Measurements from ENCODE around the gene PNMA1. TPM values are rescaled to one million over a fixed set of nuclear protein-coding genes. Genes with fewer than 3 reads are reported as not detected.

The PNMA1 gene
- total RNA-seq, 1 donor, result 27.9 TPM

GRCh38 chr14:73724696-73725095, 10.5 kb upstream of the PNMA1 start:
- DNase-seq (ENCODE audit: low read depth), result no peak
- TF ChIP-seq CTCF (IDR thresholded peaks at IDR 0.05; ENCODE audit: insufficient read depth, low read length), result no peak
- no peak overlapping the region for H3K4me3 ChIP-seq (ENCODE audit: low read depth, low read length)

DNA sequence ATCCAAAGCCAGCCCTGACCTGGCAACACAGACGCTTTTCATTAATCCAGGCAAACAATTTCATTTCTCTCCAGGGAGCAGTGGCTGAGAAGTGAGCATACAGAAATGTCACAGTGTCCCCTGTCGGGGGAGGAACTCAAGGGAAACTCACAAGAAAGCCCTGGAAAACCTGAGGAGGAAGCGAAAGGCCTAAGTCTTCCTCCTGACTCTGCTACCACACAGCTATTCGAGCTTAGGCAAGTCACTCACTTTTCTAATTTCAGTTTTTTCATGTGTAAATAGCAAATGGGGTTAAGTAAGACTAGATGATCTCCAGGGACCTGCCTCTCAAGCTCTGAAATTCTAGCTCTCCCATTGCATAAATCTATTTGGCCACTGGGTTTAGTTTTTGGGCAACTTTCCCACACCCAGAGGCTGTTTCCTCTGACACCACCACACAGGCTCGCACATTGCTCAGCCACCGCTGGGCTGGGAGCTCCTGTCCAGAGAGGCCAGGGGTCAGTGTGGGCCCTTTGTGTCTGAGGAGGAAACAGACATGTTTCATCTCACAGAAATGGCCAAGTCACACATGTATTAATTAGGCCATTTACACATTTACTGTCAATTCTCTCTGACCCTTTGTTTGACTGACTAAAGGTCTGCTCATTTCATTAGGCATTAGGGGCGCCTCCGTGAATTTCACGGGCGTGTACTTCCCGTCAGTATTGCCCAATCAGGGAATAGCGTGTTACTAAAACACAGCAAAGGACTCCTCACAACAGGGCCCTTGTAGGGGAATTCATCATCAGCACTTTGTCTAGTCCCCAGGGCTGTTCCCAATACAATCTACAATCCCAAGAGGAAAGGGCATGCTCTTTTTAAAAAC, 9.8 kb upstream of the PNMA1 start:
- DNase-seq (ENCODE audit: low read depth), result peak; percentile 100
- peak overlapping the region; percentile 44 for H3K4me3 ChIP-seq (ENCODE audit: low read depth, low read length)
- peak; percentile 27 for TF ChIP-seq CTCF (IDR thresholded peaks at IDR 0.05; ENCODE audit: insufficient read depth, low read length)

- H3K4me3 ChIP-seq (ENCODE audit: low read depth, low read length), result peak overlapping the region; percentile 44
- no peak for TF ChIP-seq CTCF (IDR thresholded peaks at IDR 0.05; ENCODE audit: insufficient read depth, low read length)
- peak; percentile 52 for DNase-seq (ENCODE audit: low read depth)
These were observed 9.2 kb upstream of the PNMA1 start for GRCh38 chr14:73723406-73723796.

- no peak overlapping the region for H3K4me3 ChIP-seq (ENCODE audit: low read depth, low read length)
- TF ChIP-seq CTCF (IDR thresholded peaks at IDR 0.05; ENCODE audit: insufficient read depth, low read length), result no peak
- no peak for DNase-seq (ENCODE audit: low read depth)
These were observed 8.4 kb upstream of the PNMA1 start for GRCh38 chr14:73722581-73722980.

DNA sequence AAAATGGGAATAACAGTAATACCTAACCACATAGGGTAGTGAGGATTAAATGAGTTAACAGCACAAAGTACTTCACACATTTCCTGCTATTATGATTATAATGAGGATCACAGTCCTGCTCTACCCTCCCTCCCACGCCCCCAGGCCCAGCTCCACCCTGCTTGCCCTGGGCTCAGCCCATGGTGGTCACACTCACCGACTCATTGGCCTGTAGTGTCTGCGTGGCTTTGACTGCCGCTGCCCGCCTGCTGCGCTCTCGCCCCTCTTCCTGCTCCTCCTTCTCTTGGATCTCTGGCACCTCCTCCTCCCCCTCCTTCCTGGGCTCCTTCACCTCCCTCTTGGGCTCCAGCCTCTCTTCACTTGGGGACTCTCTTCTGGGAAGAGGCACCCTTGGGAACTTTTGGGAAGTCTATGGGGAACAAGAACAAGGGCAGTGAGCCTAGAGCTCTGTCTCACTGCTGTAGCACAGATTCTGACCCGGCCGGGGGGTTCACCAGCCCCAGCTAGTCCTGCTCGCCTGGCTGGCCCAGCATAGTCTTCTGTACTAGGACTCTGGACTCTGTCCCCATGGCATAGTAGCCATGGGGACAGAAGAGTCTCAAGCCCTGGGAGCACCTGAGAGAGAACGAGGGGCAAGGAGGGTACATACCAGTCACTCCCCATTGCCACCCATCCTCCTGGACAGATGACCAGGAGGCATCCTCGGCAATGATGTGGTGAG, 7.1 kb upstream of the PNMA1 start:
- no peak for TF ChIP-seq CTCF (IDR thresholded peaks at IDR 0.05; ENCODE audit: insufficient read depth, low read length)
- no peak for DNase-seq (ENCODE audit: low read depth)
- no peak overlapping the region for H3K4me3 ChIP-seq (ENCODE audit: low read depth, low read length)

GRCh38 chr14:73720636-73721035, 6.5 kb upstream of the PNMA1 start:
- TF ChIP-seq CTCF (IDR thresholded peaks at IDR 0.05; ENCODE audit: insufficient read depth, low read length), result no peak
- DNase-seq (ENCODE audit: low read depth), result no peak
- H3K4me3 ChIP-seq (ENCODE audit: low read depth, low read length), result no peak overlapping the region

All from fibroblast of the aortic adventitia (primary cell).